ENCODE results near the gene OR52E6.

Gene OR52E6

DNA sequence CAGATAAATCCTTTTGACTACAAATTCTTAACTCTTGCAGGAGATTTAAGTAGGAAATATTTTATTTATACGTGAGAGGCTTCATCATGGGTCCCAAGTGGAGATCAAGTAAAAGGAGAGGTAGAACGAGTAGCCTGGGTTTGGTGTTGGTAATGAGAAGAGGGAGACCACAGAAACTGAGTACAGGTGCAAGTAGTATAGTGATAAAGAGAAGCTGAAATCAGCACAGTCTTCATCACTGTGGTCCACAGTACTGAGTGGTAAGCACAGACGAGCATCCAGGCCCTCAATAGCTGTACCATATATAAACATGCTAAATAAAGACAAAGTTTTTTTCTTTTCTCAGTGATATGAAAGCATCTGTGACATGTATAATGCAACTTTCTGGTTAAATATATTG is 45.5 kb upstream of the OR52E6 start:
- H2AFZ ChIP-seq (ENCODE audit: low read length) = no peak overlapping the region
- H4K20me1 ChIP-seq (ENCODE audit: insufficient read depth, low read length) = no peaks in the 10 kb centered on the region
- H3K9me3 ChIP-seq (ENCODE audit: low read length) = no peaks in the 10 kb centered on the region
- H3K79me2 ChIP-seq (ENCODE audit: insufficient read depth, low read length) = no peaks in the 10 kb centered on the region
- TF ChIP-seq EZH2 (IDR thresholded peaks at IDR 0.05; ENCODE audit: borderline replicate concordance, low read length) = no peak
- TF ChIP-seq, protein P1, sequence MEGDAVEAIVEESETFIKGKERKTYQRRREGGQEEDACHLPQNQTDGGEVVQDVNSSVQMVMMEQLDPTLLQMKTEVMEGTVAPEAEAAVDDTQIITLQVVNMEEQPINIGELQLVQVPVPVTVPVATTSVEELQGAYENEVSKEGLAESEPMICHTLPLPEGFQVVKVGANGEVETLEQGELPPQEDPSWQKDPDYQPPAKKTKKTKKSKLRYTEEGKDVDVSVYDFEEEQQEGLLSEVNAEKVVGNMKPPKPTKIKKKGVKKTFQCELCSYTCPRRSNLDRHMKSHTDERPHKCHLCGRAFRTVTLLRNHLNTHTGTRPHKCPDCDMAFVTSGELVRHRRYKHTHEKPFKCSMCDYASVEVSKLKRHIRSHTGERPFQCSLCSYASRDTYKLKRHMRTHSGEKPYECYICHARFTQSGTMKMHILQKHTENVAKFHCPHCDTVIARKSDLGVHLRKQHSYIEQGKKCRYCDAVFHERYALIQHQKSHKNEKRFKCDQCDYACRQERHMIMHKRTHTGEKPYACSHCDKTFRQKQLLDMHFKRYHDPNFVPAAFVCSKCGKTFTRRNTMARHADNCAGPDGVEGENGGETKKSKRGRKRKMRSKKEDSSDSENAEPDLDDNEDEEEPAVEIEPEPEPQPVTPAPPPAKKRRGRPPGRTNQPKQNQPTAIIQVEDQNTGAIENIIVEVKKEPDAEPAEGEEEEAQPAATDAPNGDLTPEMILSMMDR (IDR thresholded peaks at IDR 0.05; ENCODE audit: low read length) = no peak
- H3K27me3 ChIP-seq (ENCODE audit: insufficient read depth, low read length) = no peaks in the 10 kb centered on the region
- no peaks in the 10 kb centered on the region for H3K36me3 ChIP-seq (ENCODE audit: insufficient read depth, low read length)
- no peaks in the 10 kb centered on the region for H3K4me1 ChIP-seq (ENCODE audit: insufficient read depth, low read length, severe bottlenecking)
- H3F3A ChIP-seq (ENCODE audit: insufficient read depth, low read length) = no peaks in the 10 kb centered on the region
- H3K4me2 ChIP-seq (ENCODE audit: low read length) = no peak overlapping the region
- H3K9ac ChIP-seq (ENCODE audit: low read length) = no peak overlapping the region
- H3K4me3 ChIP-seq (ENCODE audit: low read depth, low read length, poor library complexity, severe bottlenecking) = no peak overlapping the region
- no peaks in the 10 kb centered on the region for H3K9me2 ChIP-seq (ENCODE audit: low read depth, low read length)
- H3K27ac ChIP-seq (ENCODE audit: low read depth, low read length, poor library complexity, severe bottlenecking) = no peak overlapping the region

DNA sequence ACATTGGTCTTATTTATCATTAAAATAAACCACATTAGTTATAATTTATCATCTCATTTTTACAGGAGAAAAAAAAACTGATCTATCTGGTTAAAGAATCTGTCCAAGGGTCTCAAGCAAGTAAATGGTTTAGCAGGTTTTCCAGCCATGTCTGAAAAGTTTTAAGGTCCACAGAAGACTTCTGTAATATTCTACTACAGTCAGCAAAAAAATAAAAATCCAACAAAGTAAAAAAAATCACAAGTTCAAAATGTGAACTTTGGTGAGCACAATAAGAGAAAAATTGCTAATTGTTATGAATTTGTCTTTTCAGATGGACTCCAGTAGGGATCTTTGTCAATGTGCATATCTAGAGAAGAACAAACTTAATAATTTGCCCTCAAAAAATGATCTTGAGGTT is 40.1 kb upstream of the OR52E6 start:
- no peak overlapping the region for H3K27ac ChIP-seq (ENCODE audit: low read depth, low read length, poor library complexity, severe bottlenecking)
- no peak overlapping the region for H3K9ac ChIP-seq (ENCODE audit: low read length)
- H3K27me3 ChIP-seq (ENCODE audit: insufficient read depth, low read length) = no peaks in the 10 kb centered on the region
- no peaks in the 10 kb centered on the region for H3F3A ChIP-seq (ENCODE audit: insufficient read depth, low read length)
- H3K4me1 ChIP-seq (ENCODE audit: insufficient read depth, low read length, severe bottlenecking) = no peaks in the 10 kb centered on the region
- H3K36me3 ChIP-seq (ENCODE audit: insufficient read depth, low read length) = no peaks in the 10 kb centered on the region
- H3K4me3 ChIP-seq (ENCODE audit: low read depth, low read length, poor library complexity, severe bottlenecking) = no peak overlapping the region
- no peaks in the 10 kb centered on the region for H3K9me2 ChIP-seq (ENCODE audit: low read depth, low read length)
- no peak overlapping the region for H2AFZ ChIP-seq (ENCODE audit: low read length)
- no peak for TF ChIP-seq EZH2 (IDR thresholded peaks at IDR 0.05; ENCODE audit: borderline replicate concordance, low read length)
- H3K9me3 ChIP-seq (ENCODE audit: low read length) = no peaks in the 10 kb centered on the region
- no peaks in the 10 kb centered on the region for H4K20me1 ChIP-seq (ENCODE audit: insufficient read depth, low read length)
- H3K79me2 ChIP-seq (ENCODE audit: insufficient read depth, low read length) = no peaks in the 10 kb centered on the region
- no peak overlapping the region for H3K4me2 ChIP-seq (ENCODE audit: low read length)

DNA sequence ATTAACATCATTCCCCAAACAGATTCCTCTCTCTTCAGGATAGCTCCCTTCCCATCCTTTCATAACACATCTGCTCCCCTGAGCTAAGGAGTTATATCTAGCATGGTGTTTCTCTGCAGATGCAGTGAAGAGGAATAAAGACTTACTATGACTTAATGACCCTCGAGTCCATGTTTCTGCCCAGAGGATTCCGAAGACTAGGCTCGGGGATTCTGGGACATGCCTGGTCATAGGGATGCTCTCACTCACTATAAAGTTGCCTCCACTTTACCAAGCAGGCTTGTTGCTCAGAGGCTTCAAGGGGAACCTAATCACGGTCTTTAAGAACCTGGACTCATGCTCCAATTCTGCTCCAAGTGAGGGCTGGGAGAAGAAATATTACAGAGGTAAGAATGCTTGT is 38.6 kb upstream of the OR52E6 start, which contains the start of gene OR52E4:
OR52E4 (plus strand) TSS at position 301 of the 400 bp plus-strand sequence. CDS start 3,664 bp downstream, outside the sequence.
- no peaks in the 10 kb centered on the region for H3K79me2 ChIP-seq (ENCODE audit: insufficient read depth, low read length)
- H3K9me3 ChIP-seq (ENCODE audit: low read length) = no peaks in the 10 kb centered on the region
- TF ChIP-seq EZH2 (IDR thresholded peaks at IDR 0.05; ENCODE audit: borderline replicate concordance, low read length) = no peak
- TF ChIP-seq, protein P1 (IDR thresholded peaks at IDR 0.05; ENCODE audit: low read length) = no peak

DNA sequence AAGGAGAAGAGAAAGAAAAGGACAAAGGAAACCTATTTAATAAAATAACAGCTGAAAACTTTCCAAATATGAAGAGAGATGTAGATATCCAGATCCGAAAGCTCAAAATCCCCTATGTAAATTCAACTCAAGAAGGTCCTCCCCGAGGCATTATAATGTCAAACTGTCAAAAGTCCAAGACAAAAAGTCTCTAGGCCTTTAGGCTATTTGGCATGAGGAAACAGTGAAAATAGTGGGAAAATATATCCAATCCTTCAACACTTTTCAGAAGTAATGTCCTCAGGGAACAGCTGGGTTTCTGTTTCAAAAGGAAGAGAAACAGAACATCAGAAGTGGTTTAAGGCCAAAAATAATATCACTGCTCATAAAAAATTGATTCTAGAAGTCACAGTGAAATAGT is 36.9 kb upstream of the OR52E6 start:
- no peaks in the 10 kb centered on the region for H3F3A ChIP-seq (ENCODE audit: insufficient read depth, low read length)
- no peak for TF ChIP-seq EZH2 (IDR thresholded peaks at IDR 0.05; ENCODE audit: borderline replicate concordance, low read length)
- TF ChIP-seq, protein P1 (IDR thresholded peaks at IDR 0.05; ENCODE audit: low read length) = no peak
- H3K9me3 ChIP-seq (ENCODE audit: low read length) = no peaks in the 10 kb centered on the region
- H3K27me3 ChIP-seq (ENCODE audit: insufficient read depth, low read length) = no peaks in the 10 kb centered on the region
- H3K36me3 ChIP-seq (ENCODE audit: insufficient read depth, low read length) = no peaks in the 10 kb centered on the region
- no peaks in the 10 kb centered on the region for H3K4me1 ChIP-seq (ENCODE audit: insufficient read depth, low read length, severe bottlenecking)
- H2AFZ ChIP-seq (ENCODE audit: low read length) = no peak overlapping the region
- no peak overlapping the region for H3K9ac ChIP-seq (ENCODE audit: low read length)
- H3K4me3 ChIP-seq (ENCODE audit: low read depth, low read length, poor library complexity, severe bottlenecking) = no peak overlapping the region
- H3K4me2 ChIP-seq (ENCODE audit: low read length) = no peak overlapping the region
- no peaks in the 10 kb centered on the region for H3K9me2 ChIP-seq (ENCODE audit: low read depth, low read length)
- no peaks in the 10 kb centered on the region for H4K20me1 ChIP-seq (ENCODE audit: insufficient read depth, low read length)
- H3K27ac ChIP-seq (ENCODE audit: low read depth, low read length, poor library complexity, severe bottlenecking) = no peak overlapping the region
- H3K79me2 ChIP-seq (ENCODE audit: insufficient read depth, low read length) = no peaks in the 10 kb centered on the region

More for the DNA sequence above, 38.6 kb upstream of the OR52E6 start, which contains the start of gene OR52E4:
- Histone ChIP-seq H3K27ac (ENCODE audit: low read depth, low read length, poor library complexity, severe bottlenecking) (no peak within 1 kb of the TSS), H2AFZ (ENCODE audit: low read length) (no peak within 1 kb of the TSS), H3K36me3 (ENCODE audit: insufficient read depth, low read length) (no peaks in the 10 kb centered on the region), H3K4me1 (ENCODE audit: insufficient read depth, low read length, severe bottlenecking) (no peaks in the 10 kb centered on the region), H3K4me3 (ENCODE audit: low read depth, low read length, poor library complexity, severe bottlenecking) (no peak within 1 kb of the TSS), H3K4me2 (ENCODE audit: low read length) (no peak within 1 kb of the TSS), H3K9ac (ENCODE audit: low read length) (no peak within 1 kb of the TSS), H3K27me3 (ENCODE audit: insufficient read depth, low read length) (no peaks in the 10 kb centered on the region), H3F3A (ENCODE audit: insufficient read depth, low read length) (no peaks in the 10 kb centered on the region), H4K20me1 (ENCODE audit: insufficient read depth, low read length) (no peaks in the 10 kb centered on the region), H3K9me2 (ENCODE audit: low read depth, low read length) (no peaks in the 10 kb centered on the region)
